GM12891 (cell line): Measurements from ENCODE around the gene HMCN1.

ENCODE experiments used
- POLR2A ChIP-seq: IDR thresholded peaks from 2 replicates; pipeline ENCODE4 v1.6.1; 2011; ENCODE audit warnings: low read depth, low read length, control low read depth
- POLR2AphosphoS5 ChIP-seq: IDR thresholded peaks from 2 replicates; pipeline ENCODE4 v1.6.1; 2011; ENCODE audit warnings: low read depth, low read length, control low read depth
- SPI1 ChIP-seq: IDR thresholded peaks from 2 replicates; pipeline ENCODE4 v1.6.1; 2011; ENCODE audit warnings: low read depth, low read length, control low read depth

GRCh38 chr1:186212568-186213224 lies 478.5 kb downstream of the HMCN1 start:
- TF ChIP-seq POLR2AphosphoS5 = no peak
- TF ChIP-seq POLR2A = no peak
- no peak for TF ChIP-seq SPI1
